NCI-H146 (cell line): ENCODE results near the gene ETNK1.
"Not testable (repeated sequence)": the region's sequence is repeated elsewhere in the genome, so short reads cannot be mapped to it uniquely, and the experiment has no call there.

Experiments used
- DNase-seq: peaks from one replicate; lab custom pipeline; 2025; lab: John Stamatoyannopoulos, UW

Gene ETNK1

DNA sequence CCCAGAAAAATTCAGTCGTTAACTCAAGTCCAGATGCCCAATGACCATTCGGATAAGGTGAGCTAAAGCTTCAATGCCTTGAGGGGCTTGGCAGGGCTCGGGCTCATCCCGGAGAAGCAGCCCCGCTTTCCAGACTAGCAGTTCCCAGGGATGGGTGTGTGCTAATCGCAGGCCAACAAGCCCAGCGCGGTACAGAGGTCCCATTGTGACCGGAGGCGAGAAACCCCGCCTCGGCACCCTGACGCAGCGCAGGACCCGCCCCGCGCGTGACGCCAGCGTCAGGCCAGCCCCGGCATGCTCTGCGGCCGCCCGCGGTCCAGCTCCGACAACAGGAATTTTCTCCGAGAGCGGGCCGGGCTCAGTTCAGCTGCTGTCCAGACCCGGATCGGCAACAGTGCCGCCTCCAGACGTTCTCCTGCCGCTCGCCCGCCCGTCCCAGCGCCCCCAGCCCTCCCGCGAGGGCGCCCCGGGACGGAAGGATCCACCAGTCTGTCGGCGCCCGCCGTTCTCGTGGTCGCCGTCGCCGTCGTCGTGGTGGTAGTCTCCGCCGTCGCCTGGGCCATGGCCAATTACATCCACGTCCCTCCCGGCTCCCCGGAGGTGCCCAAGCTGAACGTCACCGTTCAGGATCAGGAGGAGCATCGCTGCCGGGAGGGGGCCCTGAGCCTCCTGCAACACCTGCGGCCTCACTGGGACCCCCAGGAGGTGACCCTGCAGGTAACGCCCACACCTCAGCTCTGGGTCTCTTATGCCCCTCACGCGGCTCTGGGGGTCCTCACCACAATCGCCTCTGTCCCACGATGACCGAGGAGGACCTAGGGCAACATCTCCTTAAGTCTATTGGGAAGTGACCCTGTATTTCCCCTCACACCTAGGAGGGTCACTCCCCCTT is at the start of gene ETNK1:
TSS of gene ETNK1 (plus strand) at position 302 of the 892 bp plus-strand sequence. CDS start at position 562, 260 bp downstream.
- DNase-seq = peak; percentile 96

DNA sequence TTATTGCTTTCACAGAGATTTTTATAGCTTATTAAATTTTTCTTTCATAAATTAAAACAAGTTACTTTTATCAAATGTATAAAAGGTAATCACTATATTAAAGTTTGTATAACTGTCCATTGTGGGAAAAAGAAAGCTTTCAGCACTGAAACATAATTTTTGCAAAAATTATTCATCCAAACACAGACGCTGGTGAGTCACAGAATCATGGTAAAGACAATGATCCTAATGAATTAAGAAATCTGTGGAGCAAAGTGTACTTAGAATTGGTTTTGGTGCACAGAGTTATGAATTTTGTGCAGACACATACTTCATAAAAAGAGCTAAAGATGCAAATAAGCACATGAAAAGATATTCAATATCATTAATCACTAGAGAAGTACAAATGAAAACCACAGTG is 48.9 kb upstream of the ETNK1 start:
- no peak for DNase-seq

- no peak for DNase-seq
Measured at GRCh38 chr12:22576473-22576872, 48.5 kb upstream of the ETNK1 start.

- DNase-seq = no peak
Measured at GRCh38 chr12:22577667-22578066, 47.3 kb upstream of the ETNK1 start.

DNA sequence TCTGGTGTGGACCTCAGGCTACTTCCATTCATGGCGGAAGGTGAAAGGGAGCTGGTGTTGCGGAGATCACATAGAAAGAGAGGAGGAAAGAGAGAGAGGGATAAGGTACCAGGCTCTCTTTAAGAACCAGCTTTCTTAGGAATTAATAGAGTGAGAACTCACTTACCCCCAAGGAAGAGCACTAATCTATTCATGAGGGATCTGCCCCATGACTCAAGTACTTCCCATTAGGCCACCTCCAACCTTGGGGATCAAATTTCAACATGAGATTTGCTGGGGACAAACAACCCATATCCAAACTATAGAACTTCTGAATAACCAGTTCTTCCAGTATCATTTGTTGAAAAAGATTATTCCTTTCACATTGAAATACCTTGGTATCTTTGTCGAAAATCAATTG is 46.6 kb upstream of the ETNK1 start:
- DNase-seq = no peak

DNA sequence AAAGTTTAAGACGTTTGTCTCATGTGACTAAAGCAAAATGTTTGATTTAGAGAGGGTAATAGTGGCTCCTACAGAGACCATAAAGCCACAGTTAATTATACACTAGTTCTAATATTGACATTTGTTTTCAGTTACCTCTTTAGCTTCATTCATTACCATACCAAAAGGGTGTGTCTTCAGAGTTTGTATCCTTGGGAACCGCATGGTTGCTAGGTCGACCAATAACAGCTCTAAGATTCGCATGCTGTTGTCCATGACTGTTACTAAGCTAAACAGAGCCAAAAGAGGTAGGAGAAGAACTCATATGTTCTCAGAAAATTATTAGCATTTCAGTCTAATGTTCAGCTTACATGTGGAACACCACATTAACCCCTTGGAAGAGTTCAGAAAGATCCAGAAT is 36.2 kb upstream of the ETNK1 start:
- peak; percentile 82 for DNase-seq

DNA sequence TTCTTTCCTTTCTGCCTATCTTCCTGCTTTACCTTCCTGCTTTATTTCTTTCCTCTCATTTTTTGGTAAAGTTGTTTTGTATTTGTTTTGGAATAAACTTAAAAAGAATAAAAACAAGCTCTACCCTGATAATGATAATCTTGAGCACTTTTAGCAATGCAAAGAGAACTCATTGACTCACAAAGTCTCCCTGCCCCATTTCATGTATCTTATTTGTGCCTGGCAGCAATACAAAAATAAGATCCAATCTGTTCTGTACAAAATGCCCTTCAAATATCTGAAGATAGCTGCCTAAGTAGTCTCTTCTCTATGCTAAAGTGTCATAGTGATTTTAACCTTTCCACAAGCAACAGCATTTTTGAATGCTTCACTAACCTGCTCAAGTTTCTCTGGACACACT is 31.1 kb upstream of the ETNK1 start:
- no peak for DNase-seq

- DNase-seq = not testable (repeated sequence)
Measured at GRCh38 chr12:22597539-22597938, 27.4 kb upstream of the ETNK1 start.

GRCh38 chr12:22598141-22598762 is 26.7 kb upstream of the ETNK1 start:
- no peak for DNase-seq

- DNase-seq = no peak
Measured at GRCh38 chr12:22598763-22599161, 26.2 kb upstream of the ETNK1 start.

DNA sequence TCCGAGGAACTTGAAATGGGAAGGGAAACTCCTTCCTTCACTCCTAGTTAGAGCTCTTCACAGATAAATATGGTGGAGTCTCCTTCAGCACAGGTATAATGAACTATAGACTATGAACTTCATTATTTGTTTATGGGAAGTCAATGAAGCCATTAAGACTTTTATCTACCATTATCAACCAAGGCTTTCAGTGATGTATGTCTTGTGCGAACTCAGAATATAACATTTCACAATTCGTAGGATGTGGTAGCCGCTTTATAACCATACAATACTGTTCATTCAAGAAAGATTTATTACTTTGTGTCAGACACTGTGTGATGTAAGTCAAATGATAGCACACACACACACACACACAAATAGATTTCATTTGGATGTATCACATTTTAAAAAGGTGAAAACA is 24.8 kb upstream of the ETNK1 start:
- DNase-seq = no peak

DNA sequence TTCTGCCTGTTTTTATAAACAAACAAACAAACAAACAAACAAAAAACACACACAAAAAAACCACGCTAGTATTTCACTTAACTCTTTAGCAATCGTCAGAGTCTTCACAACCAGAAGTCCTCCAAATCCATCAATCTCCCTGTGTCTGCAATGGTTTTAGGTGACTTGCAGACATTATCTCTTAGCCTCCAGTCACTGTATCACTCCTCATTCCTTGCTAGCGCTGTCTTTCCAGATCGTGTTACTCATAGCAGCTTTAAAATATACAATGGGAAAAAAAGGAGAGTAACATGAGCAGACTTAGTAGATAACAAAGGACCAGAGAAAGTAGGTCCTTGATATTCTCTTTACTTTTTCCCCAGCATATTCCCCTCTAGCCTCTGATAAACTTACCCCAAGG is 15.5 kb upstream of the ETNK1 start:
- DNase-seq = no peak

DNA sequence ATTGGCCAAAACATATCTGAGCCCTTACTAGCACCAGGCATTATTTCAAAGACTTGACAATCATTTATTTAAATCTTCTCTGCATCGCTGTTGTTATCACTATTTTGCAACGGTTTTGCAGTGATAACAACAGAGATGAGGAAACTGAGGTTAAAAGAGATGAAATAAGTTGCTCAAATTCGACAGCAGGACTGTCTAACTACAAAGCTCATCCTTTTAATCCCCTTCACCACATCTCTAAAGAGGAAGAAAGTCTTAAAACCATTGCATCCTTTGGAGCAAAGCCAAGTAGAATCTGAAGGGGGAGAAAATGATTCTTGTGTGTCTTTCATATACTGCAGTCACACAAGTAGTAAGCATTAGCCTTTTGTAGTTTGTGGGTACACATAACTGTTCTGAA is 14.8 kb upstream of the ETNK1 start:
- DNase-seq = no peak

GRCh38 chr12:22612822-22613221 is 12.1 kb upstream of the ETNK1 start:
- DNase-seq = not testable (repeated sequence)

- DNase-seq = no peak
Measured at GRCh38 chr12:22615963-22616501, 8.9 kb upstream of the ETNK1 start.

GRCh38 chr12:22617630-22618029 is 7.3 kb upstream of the ETNK1 start:
- DNase-seq = no peak

DNA sequence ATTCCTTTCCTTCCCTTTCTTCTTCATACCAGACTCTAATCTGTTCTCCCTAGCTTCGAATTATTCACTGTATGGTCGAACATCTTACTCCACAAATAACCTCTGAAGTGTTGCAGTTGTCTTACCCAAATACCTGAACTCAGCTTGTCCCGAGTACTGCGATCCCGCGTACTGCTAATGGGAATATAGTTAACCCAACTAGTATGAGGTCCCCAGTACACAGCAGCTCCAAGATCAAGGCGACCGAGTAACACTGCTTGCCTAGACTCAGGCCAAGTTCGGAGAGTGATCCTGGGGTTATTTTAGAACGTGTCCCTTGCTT is 462 bp upstream of the ETNK1 start:
- no peak for DNase-seq

- peak; percentile 72 for DNase-seq
Measured at GRCh38 chr12:22625762-22626294, 857 bp downstream of the ETNK1 start.

DNA sequence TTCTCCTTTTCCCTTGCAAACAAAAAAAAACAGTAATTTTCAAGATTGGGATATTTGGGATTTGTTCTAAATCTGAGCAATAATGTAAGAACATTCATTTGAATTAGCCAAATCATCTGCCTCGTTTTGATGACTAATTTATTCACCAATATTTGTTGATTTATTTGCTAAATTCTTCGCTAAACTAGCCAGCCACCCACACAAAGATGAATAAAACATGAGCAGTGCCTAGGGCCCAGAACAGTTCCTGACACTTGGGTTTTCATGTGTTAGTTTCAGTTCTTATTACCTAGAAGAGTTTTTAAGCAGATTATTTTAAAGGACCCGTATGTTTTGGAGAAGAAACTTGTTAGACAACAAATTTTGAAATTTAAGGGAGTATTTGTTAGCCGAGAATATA is 1.4 kb downstream of the ETNK1 start:
- DNase-seq = peak; percentile 4

- DNase-seq = no peak
Measured at GRCh38 chr12:22627371-22627770, 2.4 kb downstream of the ETNK1 start.

GRCh38 chr12:22628228-22628627 is 3.3 kb downstream of the ETNK1 start:
- no peak for DNase-seq

DNA sequence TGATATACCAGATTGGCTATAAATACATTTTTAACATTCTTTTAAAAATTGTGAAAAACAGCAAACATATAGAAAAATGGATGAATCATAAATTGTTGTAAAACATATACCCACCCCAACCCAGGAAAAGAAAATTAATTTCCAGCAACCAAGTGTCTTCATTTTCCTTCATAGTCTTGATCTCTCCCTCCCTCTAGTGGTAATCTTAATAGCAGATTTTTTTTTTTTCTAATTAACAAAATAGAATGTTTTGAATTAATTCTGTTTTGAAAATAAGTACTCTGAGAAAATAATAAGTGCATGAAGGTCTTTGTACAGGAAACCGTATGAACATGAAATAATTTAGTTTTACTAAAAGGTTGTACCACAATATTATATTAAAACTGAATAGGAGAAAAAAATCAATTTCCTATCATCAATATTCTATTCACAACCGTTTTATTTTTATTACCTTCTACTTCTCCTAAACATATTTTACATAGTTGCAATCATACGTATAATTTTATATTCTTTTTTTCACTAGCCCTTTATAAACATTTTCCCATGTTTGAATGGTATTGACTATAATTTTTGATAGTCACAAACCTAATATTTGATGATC is 7.0 kb downstream of the ETNK1 start:
- DNase-seq = peak; percentile 20

DNA sequence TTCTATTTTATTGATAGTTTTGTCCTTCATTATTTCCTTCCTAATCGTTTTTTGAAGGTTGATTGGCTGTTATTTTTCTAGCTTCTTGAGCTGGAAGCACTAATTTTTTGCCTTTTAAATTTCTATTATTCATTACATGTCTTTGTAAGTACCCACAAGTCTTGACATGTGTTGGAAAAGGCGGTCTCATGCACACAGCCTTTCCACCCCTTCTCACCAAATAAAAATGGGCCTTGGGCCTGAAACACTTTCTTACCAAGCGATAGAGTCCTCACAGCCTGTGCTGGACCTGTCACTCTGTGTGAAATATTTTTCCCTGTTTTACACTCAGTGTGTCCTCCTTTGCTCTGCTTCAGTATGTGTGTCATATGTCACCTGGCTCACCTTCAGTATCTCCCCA is 9.9 kb downstream of the ETNK1 start:
- DNase-seq = no peak
